Measurements from ENCODE around the gene ASB8. TPM values are rescaled to one million over a fixed set of nuclear protein-coding genes. Genes with fewer than 3 reads are reported as not detected.

Gene ASB8
- total RNA-seq, 1 experiment from 2014 or later, result 34.4 TPM

DNA sequence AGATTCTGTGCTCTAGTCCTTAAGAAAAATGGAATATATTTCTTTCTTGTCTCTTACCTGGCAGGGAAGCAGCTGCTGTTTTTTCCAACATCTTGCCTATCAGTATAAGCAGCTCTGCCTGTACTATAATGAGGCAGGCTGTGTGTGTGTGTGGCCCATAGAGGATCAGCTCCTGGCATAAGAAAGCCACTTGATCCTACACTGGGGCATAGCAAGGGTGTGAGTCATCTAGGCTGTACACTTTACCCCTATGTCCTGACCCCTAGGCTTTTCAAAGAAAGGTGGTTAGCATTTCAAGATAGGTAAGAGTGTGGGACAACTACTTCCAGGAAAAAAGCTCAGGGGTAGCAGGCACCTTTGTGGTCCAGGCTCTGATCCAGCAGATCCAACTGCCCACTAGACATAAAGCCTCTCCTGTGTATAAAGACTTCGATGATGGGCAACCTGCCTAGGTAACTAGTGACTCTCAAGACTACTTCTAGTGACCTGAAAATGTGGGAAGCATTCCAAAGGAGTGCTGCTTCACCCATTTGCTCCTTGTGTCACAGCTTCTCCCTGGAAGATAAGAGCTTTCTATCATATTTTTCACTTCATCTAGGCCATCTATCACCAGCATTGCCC is 46.5 kb downstream of the ASB8 start:
- Histone ChIP-seq H3F3A (ENCODE audit: low read length, unreplicated experiment) (no peaks in the 10 kb centered on the region), H3K4me3 (ENCODE audit: low read length) (no peak overlapping the region), H3K27ac (ENCODE audit: low read length) (no peak overlapping the region), H3K9ac (ENCODE audit: low read length) (no peak overlapping the region), H3K9me2 (replicated peaks; ENCODE audit: low read length) (no peaks in the 10 kb centered on the region), H3K4me2 (ENCODE audit: low read length) (no peak overlapping the region), H3K36me3 (ENCODE audit: low read depth, low read length) (no peaks in the 10 kb centered on the region), H4K20me1 (ENCODE audit: low read length) (no peaks in the 10 kb centered on the region), H2AFZ (ENCODE audit: low read length) (no peak overlapping the region), H3K27me3 (ENCODE audit: low read length) (no peaks in the 10 kb centered on the region), H3K9me3 (ENCODE audit: low read length) (no peaks in the 10 kb centered on the region), H3K4me1 (ENCODE audit: insufficient read depth, low read length) (peaks cover 25% of the 10 kb centered on the region), H3K79me2 (ENCODE audit: low read length) (no peaks in the 10 kb centered on the region)
- intact Hi-C loops (cut with micrococcal nuclease), result no loop called here
- ChIA-PET CTCF (no interaction called here), POLR2A (ENCODE audit: unreplicated experiment) (no interaction called here)
- 0 out of 2 replicates have a peak, but pooled peaks have one; percentile 13 for ATAC-seq
- peak; percentile 16 for DNase-seq
- BruUV-seq (replicated peaks), result no TSS peak
- TF ChIP-seq, protein P1, sequence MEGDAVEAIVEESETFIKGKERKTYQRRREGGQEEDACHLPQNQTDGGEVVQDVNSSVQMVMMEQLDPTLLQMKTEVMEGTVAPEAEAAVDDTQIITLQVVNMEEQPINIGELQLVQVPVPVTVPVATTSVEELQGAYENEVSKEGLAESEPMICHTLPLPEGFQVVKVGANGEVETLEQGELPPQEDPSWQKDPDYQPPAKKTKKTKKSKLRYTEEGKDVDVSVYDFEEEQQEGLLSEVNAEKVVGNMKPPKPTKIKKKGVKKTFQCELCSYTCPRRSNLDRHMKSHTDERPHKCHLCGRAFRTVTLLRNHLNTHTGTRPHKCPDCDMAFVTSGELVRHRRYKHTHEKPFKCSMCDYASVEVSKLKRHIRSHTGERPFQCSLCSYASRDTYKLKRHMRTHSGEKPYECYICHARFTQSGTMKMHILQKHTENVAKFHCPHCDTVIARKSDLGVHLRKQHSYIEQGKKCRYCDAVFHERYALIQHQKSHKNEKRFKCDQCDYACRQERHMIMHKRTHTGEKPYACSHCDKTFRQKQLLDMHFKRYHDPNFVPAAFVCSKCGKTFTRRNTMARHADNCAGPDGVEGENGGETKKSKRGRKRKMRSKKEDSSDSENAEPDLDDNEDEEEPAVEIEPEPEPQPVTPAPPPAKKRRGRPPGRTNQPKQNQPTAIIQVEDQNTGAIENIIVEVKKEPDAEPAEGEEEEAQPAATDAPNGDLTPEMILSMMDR (conservative IDR thresholded peaks at IDR 0.05; ENCODE audit: low read depth, low read length), result no peak
- TF ChIP-seq EZH2 (IDR thresholded peaks at IDR 0.05; ENCODE audit: low read length, unreplicated experiment), result no peak
- no peak for TF ChIP-seq EZH2phosphoT487 (IDR thresholded peaks at IDR 0.05; ENCODE audit: borderline replicate concordance, low read length)

DNA sequence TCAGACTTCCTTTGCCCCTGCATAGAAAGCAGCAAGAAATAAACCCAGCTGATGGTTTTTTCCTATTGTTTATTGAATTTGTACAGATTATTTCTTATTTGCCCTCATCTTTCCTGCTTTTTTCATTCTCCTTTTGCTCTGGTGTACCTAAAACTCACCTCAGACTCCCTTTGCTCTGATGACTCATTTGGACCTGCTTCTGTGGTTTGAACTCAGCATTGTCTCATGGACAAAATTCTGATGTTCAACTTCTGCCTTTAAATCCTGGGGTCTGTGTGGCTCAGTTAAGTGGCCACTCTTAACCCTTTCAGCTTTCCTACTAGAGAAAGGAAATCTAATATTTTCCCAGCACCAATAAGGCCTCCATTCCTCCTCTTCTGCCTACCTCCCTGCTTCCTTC is 47.9 kb downstream of the ASB8 start:
- Histone ChIP-seq H3F3A (ENCODE audit: low read length, unreplicated experiment) (no peaks in the 10 kb centered on the region), H3K27me3 (ENCODE audit: low read length) (no peaks in the 10 kb centered on the region), H3K36me3 (ENCODE audit: low read depth, low read length) (no peaks in the 10 kb centered on the region), H3K27ac (ENCODE audit: low read length) (no peak overlapping the region), H3K9me2 (replicated peaks; ENCODE audit: low read length) (no peaks in the 10 kb centered on the region), H3K9ac (ENCODE audit: low read length) (no peak overlapping the region), H2AFZ (ENCODE audit: low read length) (no peak overlapping the region), H3K79me2 (ENCODE audit: low read length) (peaks cover 13% of the 10 kb centered on the region), H3K4me2 (ENCODE audit: low read length) (no peak overlapping the region), H4K20me1 (ENCODE audit: low read length) (no peaks in the 10 kb centered on the region), H3K4me1 (ENCODE audit: insufficient read depth, low read length) (peaks cover 30% of the 10 kb centered on the region), H3K9me3 (ENCODE audit: low read length) (no peaks in the 10 kb centered on the region), H3K4me3 (ENCODE audit: low read length) (no peak overlapping the region)
- ATAC-seq, result no peak
- DNase-seq, result peak; percentile 38
- BruUV-seq (replicated peaks), result no TSS peak
- intact Hi-C loops (cut with micrococcal nuclease), result no loop called here
- TF ChIP-seq EZH2phosphoT487 (IDR thresholded peaks at IDR 0.05; ENCODE audit: borderline replicate concordance, low read length) (no peak), EZH2 (IDR thresholded peaks at IDR 0.05; ENCODE audit: low read length, unreplicated experiment) (no peak)
- TF ChIP-seq, protein P1 (conservative IDR thresholded peaks at IDR 0.05; ENCODE audit: low read depth, low read length), result no peak
- CTCF ChIA-PET, result no interaction called here
- POLR2A ChIA-PET (ENCODE audit: unreplicated experiment), result no interaction called here
